Activated T-cell treated with anti-CD3 and anti-CD28 coated beads, Interleukin-2, amount 50 U/mL, for 24 hours (primary cell): ENCODE data around the gene TDRD7.

Experiments used
- DNase-seq: peaks from one replicate; pipeline ENCODE4 v3.0.0-alpha.2; 2020
- H3K27ac Mint-ChIP-seq: 2 replicates; pipeline ENCODE4 v1.8.0; 2020; ENCODE audit warnings: mild to moderate bottlenecking, mixed read lengths
- H3K27me3 Mint-ChIP-seq: 2 replicates; pipeline ENCODE4 v1.8.0; 2020; ENCODE audit warnings: mixed read lengths
- H3K36me3 Mint-ChIP-seq: 2 replicates; pipeline ENCODE4 v1.8.0; 2020; ENCODE audit warnings: low read depth, mixed read lengths
- H3K4me1 Mint-ChIP-seq: 2 replicates; pipeline ENCODE4 v1.8.0; 2020; ENCODE audit warnings: low read depth, mixed read lengths
- H3K4me3 Mint-ChIP-seq: 2 replicates; pipeline ENCODE4 v1.8.0; 2020; ENCODE audit warnings: mild to moderate bottlenecking, moderate library complexity, mixed read lengths
- H3K9me3 Mint-ChIP-seq: 2 replicates; pipeline ENCODE4 v1.8.0; 2020; ENCODE audit warnings: mixed read lengths

Gene TDRD7

GRCh38 chr9:97411789-97412625 is at the start of gene TDRD7:
Gene TDRD7, plus strand, starts transcription at chr9:97412096. Its CDS starts 16,370 bp downstream, at chr9:97428466.
- no peaks in the 10 kb centered on the region for H3K36me3 Mint-ChIP-seq
- peaks cover 27% of the 10 kb centered on the region for H3K4me1 Mint-ChIP-seq
- DNase-seq: peak; percentile 96
- no peaks in the 10 kb centered on the region for H3K9me3 Mint-ChIP-seq
- H3K4me3 Mint-ChIP-seq: peak within 1 kb of the TSS; percentile 82
- peaks cover 26% of the 10 kb centered on the region for H3K27me3 Mint-ChIP-seq
- peak within 1 kb of the TSS; percentile 79 for H3K27ac Mint-ChIP-seq

GRCh38 chr9:97362777-97363545 is 48.9 kb upstream of the TDRD7 start:
- H3K4me3 Mint-ChIP-seq: no peak overlapping the region
- no peak overlapping the region for H3K27ac Mint-ChIP-seq
- H3K4me1 Mint-ChIP-seq: peaks cover 6% of the 10 kb centered on the region
- H3K27me3 Mint-ChIP-seq: no peaks in the 10 kb centered on the region
- peaks cover 14% of the 10 kb centered on the region for H3K36me3 Mint-ChIP-seq
- DNase-seq: no peak
- no peaks in the 10 kb centered on the region for H3K9me3 Mint-ChIP-seq

- Mint-ChIP-seq H3K4me1 (peaks cover 6% of the 10 kb centered on the region), H3K27ac (no peak overlapping the region), H3K36me3 (peaks cover 14% of the 10 kb centered on the region), H3K27me3 (no peaks in the 10 kb centered on the region), H3K9me3 (peaks cover 3% of the 10 kb centered on the region), H3K4me3 (no peak overlapping the region)
- DNase-seq: no peak
Observed at GRCh38 chr9:97363661-97364299, 48.1 kb upstream of the TDRD7 start.

GRCh38 chr9:97364769-97365490 is 47.0 kb upstream of the TDRD7 start:
- no peak overlapping the region for H3K4me3 Mint-ChIP-seq
- no peaks in the 10 kb centered on the region for H3K27me3 Mint-ChIP-seq
- H3K36me3 Mint-ChIP-seq: peaks cover 22% of the 10 kb centered on the region
- peaks cover 3% of the 10 kb centered on the region for H3K9me3 Mint-ChIP-seq
- no peak overlapping the region for H3K27ac Mint-ChIP-seq
- DNase-seq: no peak
- peaks cover 6% of the 10 kb centered on the region for H3K4me1 Mint-ChIP-seq

- DNase-seq: no peak
- no peak overlapping the region for H3K27ac Mint-ChIP-seq
- H3K9me3 Mint-ChIP-seq: peaks cover 3% of the 10 kb centered on the region
- H3K4me3 Mint-ChIP-seq: no peak overlapping the region
- no peaks in the 10 kb centered on the region for H3K27me3 Mint-ChIP-seq
- peaks cover 29% of the 10 kb centered on the region for H3K36me3 Mint-ChIP-seq
- peaks cover 6% of the 10 kb centered on the region for H3K4me1 Mint-ChIP-seq
Observed at GRCh38 chr9:97365634-97366033, 46.3 kb upstream of the TDRD7 start.

GRCh38 chr9:97366476-97366875 is 45.4 kb upstream of the TDRD7 start:
- no peak overlapping the region for H3K4me3 Mint-ChIP-seq
- no peak overlapping the region for H3K27ac Mint-ChIP-seq
- no peaks in the 10 kb centered on the region for H3K27me3 Mint-ChIP-seq
- DNase-seq: no peak
- H3K9me3 Mint-ChIP-seq: peaks cover 3% of the 10 kb centered on the region
- peaks cover 6% of the 10 kb centered on the region for H3K4me1 Mint-ChIP-seq
- peaks cover 33% of the 10 kb centered on the region for H3K36me3 Mint-ChIP-seq

GRCh38 chr9:97366889-97367288 is 45.0 kb upstream of the TDRD7 start:
- H3K36me3 Mint-ChIP-seq: peaks cover 33% of the 10 kb centered on the region
- H3K27me3 Mint-ChIP-seq: no peaks in the 10 kb centered on the region
- no peak for DNase-seq
- H3K9me3 Mint-ChIP-seq: peaks cover 3% of the 10 kb centered on the region
- no peak overlapping the region for H3K27ac Mint-ChIP-seq
- H3K4me3 Mint-ChIP-seq: no peak overlapping the region
- H3K4me1 Mint-ChIP-seq: peaks cover 6% of the 10 kb centered on the region

GRCh38 chr9:97367729-97368128 is 44.2 kb upstream of the TDRD7 start:
- Mint-ChIP-seq H3K4me3 (no peak overlapping the region), H3K27ac (no peak overlapping the region), H3K9me3 (peaks cover 3% of the 10 kb centered on the region), H3K36me3 (peaks cover 33% of the 10 kb centered on the region), H3K27me3 (no peaks in the 10 kb centered on the region), H3K4me1 (peaks cover 4% of the 10 kb centered on the region)
- no peak for DNase-seq

- no peaks in the 10 kb centered on the region for H3K4me1 Mint-ChIP-seq
- H3K36me3 Mint-ChIP-seq: peaks cover 33% of the 10 kb centered on the region
- no peaks in the 10 kb centered on the region for H3K27me3 Mint-ChIP-seq
- no peak for DNase-seq
- no peak overlapping the region for H3K27ac Mint-ChIP-seq
- H3K4me3 Mint-ChIP-seq: no peak overlapping the region
- H3K9me3 Mint-ChIP-seq: peaks cover 3% of the 10 kb centered on the region
Observed at GRCh38 chr9:97368964-97369363, 42.9 kb upstream of the TDRD7 start.

- Mint-ChIP-seq H3K36me3 (peaks cover 23% of the 10 kb centered on the region), H3K4me1 (no peaks in the 10 kb centered on the region), H3K9me3 (peaks cover 3% of the 10 kb centered on the region), H3K27me3 (no peaks in the 10 kb centered on the region), H3K27ac (no peak overlapping the region), H3K4me3 (no peak overlapping the region)
- no peak for DNase-seq
Observed at GRCh38 chr9:97372580-97372979, 39.3 kb upstream of the TDRD7 start.

- Mint-ChIP-seq H3K27me3 (no peaks in the 10 kb centered on the region), H3K9me3 (peaks cover 3% of the 10 kb centered on the region)
Observed at GRCh38 chr9:97373331-97373730, 38.6 kb upstream of the TDRD7 start.

GRCh38 chr9:97374811-97375210 is 37.1 kb upstream of the TDRD7 start:
- no peak for DNase-seq
- Mint-ChIP-seq H3K27me3 (no peaks in the 10 kb centered on the region), H3K27ac (no peak overlapping the region), H3K36me3 (peaks cover 16% of the 10 kb centered on the region), H3K9me3 (no peaks in the 10 kb centered on the region), H3K4me1 (no peaks in the 10 kb centered on the region), H3K4me3 (no peak overlapping the region)

More at GRCh38 chr9:97373331-97373730, 38.6 kb upstream of the TDRD7 start:
- no peak for DNase-seq
- Mint-ChIP-seq H3K4me3 (no peak overlapping the region), H3K4me1 (no peaks in the 10 kb centered on the region), H3K36me3 (peaks cover 23% of the 10 kb centered on the region), H3K27ac (no peak overlapping the region)

GRCh38 chr9:97376902-97377301 is 35.0 kb upstream of the TDRD7 start:
- H3K4me1 Mint-ChIP-seq: no peaks in the 10 kb centered on the region
- no peak for DNase-seq

GRCh38 chr9:97382099-97382718 is 29.7 kb upstream of the TDRD7 start:
- Mint-ChIP-seq H3K4me3 (no peak overlapping the region), H3K4me1 (peaks cover 5% of the 10 kb centered on the region), H3K36me3 (no peaks in the 10 kb centered on the region), H3K9me3 (no peaks in the 10 kb centered on the region), H3K27ac (no peak overlapping the region), H3K27me3 (peaks cover 21% of the 10 kb centered on the region)
- no peak for DNase-seq

More at GRCh38 chr9:97376902-97377301, 35.0 kb upstream of the TDRD7 start:
- Mint-ChIP-seq H3K27me3 (no peaks in the 10 kb centered on the region), H3K4me3 (no peak overlapping the region), H3K27ac (no peak overlapping the region), H3K9me3 (no peaks in the 10 kb centered on the region), H3K36me3 (peaks cover 3% of the 10 kb centered on the region)
